Activated T-helper 17 cell treated with anti-CD3 and anti-CD28 coated beads, Interleukin-2, amount 50 U/mL, for 72 hours (primary cell): ENCODE results near the gene PHF5A. TPM values are rescaled to one million over a fixed set of nuclear protein-coding genes. Genes with fewer than 3 reads are reported as not detected.
"Not testable (repeated sequence)": the region's sequence is repeated elsewhere in the genome, so short reads cannot be mapped to it uniquely, and the experiment has no call there.

Experiments used
- ATAC-seq: fragments of 150-1000 bp; cut with Tn5 transposase; replicated peaks from 2 replicates; pipeline ENCODE4 v1.10.0; 2021; ENCODE audit warnings: mild to moderate bottlenecking, moderate library complexity
- H3K27ac Mint-ChIP-seq: one replicate; pipeline ENCODE4 v1.8.0; 2022; ENCODE audit warnings: mixed read lengths
- H3K27me3 Mint-ChIP-seq: one replicate; pipeline ENCODE4 v1.8.0; 2022; ENCODE audit warnings: mixed read lengths
- H3K36me3 Mint-ChIP-seq: one replicate; pipeline ENCODE4 v1.8.0; 2022; ENCODE audit warnings: low read depth, mild to moderate bottlenecking, mixed read lengths
- H3K4me1 Mint-ChIP-seq: one replicate; pipeline ENCODE4 v1.8.0; 2022; ENCODE audit warnings: mixed read lengths
- H3K4me3 Mint-ChIP-seq: one replicate; pipeline ENCODE4 v1.8.0; 2022; ENCODE audit warnings: mild to moderate bottlenecking, mixed read lengths
- H3K9me3 Mint-ChIP-seq: one replicate; pipeline ENCODE4 v1.8.0; 2022; ENCODE audit warnings: mixed read lengths
- total RNA-seq, 2 donors: library from RNA; stranded (reverse); gene quantifications; one replicate each; pipeline ENCODE4 v1.2.3, GENCODE V29; 2022

Gene PHF5A
- total RNA-seq, 2 donors from 2014 or later: 34.3 to 92.0 TPM

DNA sequence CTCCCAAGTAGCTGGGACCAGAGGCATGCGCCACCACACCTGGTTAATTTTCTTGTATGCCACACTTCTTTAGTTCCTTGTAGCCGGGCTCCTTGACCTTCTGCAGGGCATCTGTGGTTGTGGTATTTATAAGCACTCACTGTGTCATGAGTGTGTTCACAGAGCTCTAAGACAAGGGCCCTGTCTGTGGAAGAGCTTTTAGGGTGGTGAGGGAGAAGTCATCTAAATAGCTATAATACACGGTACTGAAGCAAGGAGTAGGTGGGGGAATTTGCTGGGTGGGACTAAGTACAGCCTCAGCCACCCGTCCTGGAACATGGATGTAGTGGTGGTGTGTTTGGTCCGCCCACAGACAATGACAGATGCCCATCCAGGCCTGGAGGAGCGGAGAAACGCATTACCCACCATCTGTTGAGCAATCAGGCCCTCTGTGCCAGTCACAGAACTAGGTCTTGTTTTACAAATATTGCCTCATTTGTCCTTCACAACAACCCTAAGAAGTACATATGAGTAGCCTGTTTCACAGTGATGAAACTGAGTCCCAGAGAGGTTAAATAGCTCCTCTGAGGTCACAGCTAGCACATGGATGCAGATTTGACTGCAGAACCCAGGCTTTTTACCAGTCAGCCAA lies 10.5 kb upstream of the PHF5A start:
- no peak overlapping the region for H3K4me3 Mint-ChIP-seq
- H3K27me3 Mint-ChIP-seq: no peaks in the 10 kb centered on the region
- peak; percentile 72 for ATAC-seq
- H3K27ac Mint-ChIP-seq: peak overlapping the region; percentile 41
- peaks cover 14% of the 10 kb centered on the region for H3K4me1 Mint-ChIP-seq
- H3K36me3 Mint-ChIP-seq: peaks cover 11% of the 10 kb centered on the region
- H3K9me3 Mint-ChIP-seq: no peaks in the 10 kb centered on the region

GRCh38 chr22:41478473-41478872 lies 10.0 kb upstream of the PHF5A start:
- Mint-ChIP-seq H3K27me3 (no peaks in the 10 kb centered on the region), H3K4me3 (no peak overlapping the region), H3K9me3 (no peaks in the 10 kb centered on the region), H3K36me3 (peaks cover 17% of the 10 kb centered on the region), H3K27ac (peak overlapping the region; percentile 41), H3K4me1 (peaks cover 20% of the 10 kb centered on the region)
- no peak for ATAC-seq

DNA sequence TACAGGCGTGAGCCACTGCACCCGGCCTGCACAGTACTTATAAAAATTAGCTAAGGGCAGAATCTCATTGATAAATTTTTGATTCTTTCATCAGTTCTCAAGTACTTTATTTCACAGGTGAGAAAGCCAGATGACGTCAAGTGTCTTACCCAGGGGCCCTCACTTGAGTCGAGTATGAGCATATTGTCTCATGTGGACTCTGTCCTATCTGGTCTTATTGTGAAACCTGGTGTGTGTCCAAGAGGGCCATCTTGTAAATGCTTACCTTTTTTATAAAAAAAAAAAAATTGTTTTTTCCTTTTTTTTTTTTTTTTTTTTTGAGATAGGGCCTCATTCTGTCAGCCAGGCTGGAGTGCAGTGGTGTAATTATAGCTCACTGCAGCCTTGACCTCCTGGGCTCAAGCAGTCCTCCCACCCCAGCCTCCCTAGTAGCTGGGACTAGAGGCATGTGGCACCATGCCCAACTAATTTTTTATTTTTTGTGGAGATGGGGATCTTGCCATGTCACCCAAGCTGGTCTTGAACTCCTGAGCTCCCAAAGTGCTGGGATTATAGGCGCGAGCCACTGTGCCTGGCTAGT lies 6.5 kb upstream of the PHF5A start:
- H3K4me3 Mint-ChIP-seq: no peak overlapping the region
- no peaks in the 10 kb centered on the region for H3K9me3 Mint-ChIP-seq
- H3K27ac Mint-ChIP-seq: no peak overlapping the region
- no peaks in the 10 kb centered on the region for H3K27me3 Mint-ChIP-seq
- H3K36me3 Mint-ChIP-seq: peaks cover 36% of the 10 kb centered on the region
- H3K4me1 Mint-ChIP-seq: peaks cover 19% of the 10 kb centered on the region
- no peak for ATAC-seq

DNA sequence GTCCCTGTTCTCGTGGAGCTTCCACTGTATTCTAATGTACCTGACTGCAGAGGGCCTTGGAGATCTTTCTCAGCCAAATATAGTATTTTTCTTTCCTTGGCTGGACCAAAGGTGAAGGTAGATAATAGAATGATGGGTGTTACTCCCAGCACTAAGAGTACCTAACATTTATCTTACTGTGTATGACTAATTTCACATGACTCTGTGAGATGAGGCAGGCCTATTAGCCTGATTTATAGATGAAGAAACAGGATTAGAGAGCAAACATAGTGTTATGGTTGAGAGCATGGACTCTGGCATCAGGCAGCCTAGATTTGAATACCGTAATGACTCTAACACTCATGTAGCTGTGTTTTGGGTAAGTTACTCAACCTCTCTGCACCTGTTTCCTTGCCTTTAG lies 3.1 kb upstream of the PHF5A start:
- peaks cover 28% of the 10 kb centered on the region for H3K4me1 Mint-ChIP-seq
- no peak overlapping the region for H3K27ac Mint-ChIP-seq
- H3K4me3 Mint-ChIP-seq: no peak overlapping the region
- H3K36me3 Mint-ChIP-seq: peaks cover 52% of the 10 kb centered on the region
- no peaks in the 10 kb centered on the region for H3K27me3 Mint-ChIP-seq
- no peak for ATAC-seq
- H3K9me3 Mint-ChIP-seq: no peaks in the 10 kb centered on the region

GRCh38 chr22:41470886-41471285 lies 2.4 kb upstream of the PHF5A start:
- Mint-ChIP-seq H3K27ac (peak overlapping the region; percentile 69), H3K36me3 (peaks cover 58% of the 10 kb centered on the region), H3K27me3 (no peaks in the 10 kb centered on the region), H3K4me3 (peak overlapping the region; percentile 87), H3K4me1 (peaks cover 28% of the 10 kb centered on the region), H3K9me3 (no peaks in the 10 kb centered on the region)
- ATAC-seq: no peak

DNA sequence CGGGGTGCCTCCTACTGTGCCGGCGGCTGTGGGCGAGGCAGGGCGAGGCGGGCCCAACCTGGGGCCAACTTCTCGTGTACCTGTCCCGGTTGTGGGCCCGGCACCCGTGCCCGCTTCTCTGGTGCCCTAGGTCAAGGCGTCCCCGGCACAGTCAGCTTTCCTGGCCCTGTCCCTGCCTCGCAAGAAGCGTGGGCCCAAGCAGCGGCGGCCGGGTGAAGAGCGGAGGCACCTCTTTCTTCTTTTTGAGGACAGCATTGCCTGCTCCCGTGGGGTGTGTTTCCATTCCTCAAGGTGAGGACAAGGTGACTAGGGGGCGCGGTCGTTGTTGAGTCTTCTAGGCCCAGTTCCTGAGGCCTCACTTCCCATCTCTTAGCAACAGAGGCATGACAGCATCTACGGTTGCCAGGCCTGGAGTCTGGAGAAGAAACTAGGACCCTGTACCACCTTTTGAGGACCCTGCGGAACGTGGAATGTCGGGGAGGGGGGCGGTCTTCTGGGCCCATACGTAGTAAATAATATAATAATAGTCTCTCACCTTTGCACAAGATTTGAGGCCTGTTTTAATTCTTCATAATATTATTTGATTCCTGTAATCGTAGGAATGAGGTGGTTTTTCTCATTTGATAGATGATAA lies 843 bp upstream of the PHF5A start:
- Mint-ChIP-seq H3K27ac (peak overlapping the region; percentile 97), H3K27me3 (no peaks in the 10 kb centered on the region), H3K4me3 (peak overlapping the region; percentile 87), H3K4me1 (peaks cover 28% of the 10 kb centered on the region), H3K36me3 (peaks cover 72% of the 10 kb centered on the region), H3K9me3 (no peaks in the 10 kb centered on the region)
- ATAC-seq: peak; percentile 18

DNA sequence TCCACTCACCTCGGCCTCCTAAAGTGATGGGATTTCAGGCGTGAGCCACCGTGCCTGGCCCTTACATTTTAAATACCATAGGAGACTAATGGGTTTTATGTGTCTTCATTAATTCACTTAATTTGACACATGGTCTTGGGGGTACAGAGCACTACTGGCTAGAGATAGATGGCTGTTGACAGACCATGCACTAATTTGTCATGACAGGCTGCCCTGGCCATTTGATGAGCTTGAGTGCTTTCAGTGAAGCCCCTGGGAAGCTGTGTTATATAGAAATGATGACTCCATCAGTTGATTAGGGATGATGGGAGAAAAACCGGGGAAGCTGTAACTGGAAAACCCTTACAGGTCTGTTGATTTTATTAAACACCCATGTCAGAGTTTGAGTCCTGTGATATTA lies 6.6 kb downstream of the PHF5A start:
- H3K36me3 Mint-ChIP-seq: peaks cover 89% of the 10 kb centered on the region
- no peaks in the 10 kb centered on the region for H3K27me3 Mint-ChIP-seq
- no peak overlapping the region for H3K4me3 Mint-ChIP-seq
- H3K4me1 Mint-ChIP-seq: peaks cover under 1% of the 10 kb centered on the region
- no peak overlapping the region for H3K27ac Mint-ChIP-seq
- no peak for ATAC-seq
- H3K9me3 Mint-ChIP-seq: no peaks in the 10 kb centered on the region

GRCh38 chr22:41460071-41460470 lies 8.4 kb downstream of the PHF5A start:
- H3K9me3 Mint-ChIP-seq, H3K4me3 Mint-ChIP-seq, H3K27me3 Mint-ChIP-seq, ATAC-seq, H3K4me1 Mint-ChIP-seq, H3K27ac Mint-ChIP-seq: not testable (repeated sequence)
- peaks cover 73% of the 10 kb centered on the region for H3K36me3 Mint-ChIP-seq

DNA sequence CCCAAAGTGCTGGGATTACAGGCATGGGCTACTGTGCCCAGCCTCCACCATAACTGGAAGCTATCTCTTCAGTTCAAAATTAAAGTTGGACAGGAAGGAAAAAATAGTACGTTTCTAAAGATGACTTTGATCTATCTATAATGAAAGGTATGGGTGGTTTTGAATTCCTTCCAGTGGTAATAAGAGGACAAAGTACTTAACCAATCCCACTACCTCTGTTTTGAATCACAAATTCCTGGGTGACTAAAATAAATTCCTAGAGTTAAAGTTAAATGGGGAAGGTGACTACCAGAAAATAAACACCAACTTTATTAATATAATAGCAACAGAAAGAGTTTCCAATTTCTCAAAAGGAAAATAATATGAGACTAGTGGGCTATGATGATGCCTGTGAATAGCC lies 9.1 kb downstream of the PHF5A start:
- Mint-ChIP-seq H3K4me3 (no peak overlapping the region), H3K27me3 (no peaks in the 10 kb centered on the region), H3K36me3 (peaks cover 66% of the 10 kb centered on the region), H3K27ac (no peak overlapping the region), H3K9me3 (no peaks in the 10 kb centered on the region), H3K4me1 (no peaks in the 10 kb centered on the region)
- no peak for ATAC-seq

DNA sequence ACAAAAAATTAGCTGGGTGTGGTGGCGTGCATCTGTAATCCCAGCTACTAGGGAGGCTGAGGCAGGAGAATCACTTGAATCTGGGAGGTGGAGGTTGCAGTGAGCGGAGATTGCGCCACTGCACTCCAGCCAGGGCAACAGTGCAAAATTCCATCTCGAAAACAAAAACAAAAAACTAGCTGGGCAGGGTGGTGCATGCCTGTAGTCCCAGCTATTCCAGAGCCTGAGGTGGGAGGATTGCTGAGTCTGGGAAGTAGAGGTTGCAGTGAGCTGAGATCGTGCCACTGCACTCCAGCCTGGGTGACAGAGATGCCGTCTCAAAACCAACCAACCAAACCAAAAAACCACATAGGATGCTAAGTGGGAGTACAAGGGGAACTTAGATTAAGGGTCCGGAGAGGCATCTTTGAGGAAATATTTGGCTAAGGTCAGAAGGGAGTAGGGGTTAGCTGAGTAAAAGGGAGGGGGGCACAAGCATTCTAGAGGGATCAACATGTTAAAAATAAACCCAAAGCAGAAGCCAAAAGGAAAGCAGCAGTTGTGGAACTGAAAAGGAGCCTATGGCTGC lies 10.2 kb downstream of the PHF5A start:
- Mint-ChIP-seq H3K36me3 (peaks cover 56% of the 10 kb centered on the region), H3K27ac (no peak overlapping the region), H3K9me3 (no peaks in the 10 kb centered on the region), H3K4me3 (no peak overlapping the region), H3K27me3 (no peaks in the 10 kb centered on the region), H3K4me1 (no peaks in the 10 kb centered on the region)
- ATAC-seq: no peak

- Mint-ChIP-seq H3K27me3 (no peaks in the 10 kb centered on the region), H3K4me1 (peaks cover 11% of the 10 kb centered on the region)
Observed at GRCh38 chr22:41448189-41448808, 20.2 kb downstream of the PHF5A start.

DNA sequence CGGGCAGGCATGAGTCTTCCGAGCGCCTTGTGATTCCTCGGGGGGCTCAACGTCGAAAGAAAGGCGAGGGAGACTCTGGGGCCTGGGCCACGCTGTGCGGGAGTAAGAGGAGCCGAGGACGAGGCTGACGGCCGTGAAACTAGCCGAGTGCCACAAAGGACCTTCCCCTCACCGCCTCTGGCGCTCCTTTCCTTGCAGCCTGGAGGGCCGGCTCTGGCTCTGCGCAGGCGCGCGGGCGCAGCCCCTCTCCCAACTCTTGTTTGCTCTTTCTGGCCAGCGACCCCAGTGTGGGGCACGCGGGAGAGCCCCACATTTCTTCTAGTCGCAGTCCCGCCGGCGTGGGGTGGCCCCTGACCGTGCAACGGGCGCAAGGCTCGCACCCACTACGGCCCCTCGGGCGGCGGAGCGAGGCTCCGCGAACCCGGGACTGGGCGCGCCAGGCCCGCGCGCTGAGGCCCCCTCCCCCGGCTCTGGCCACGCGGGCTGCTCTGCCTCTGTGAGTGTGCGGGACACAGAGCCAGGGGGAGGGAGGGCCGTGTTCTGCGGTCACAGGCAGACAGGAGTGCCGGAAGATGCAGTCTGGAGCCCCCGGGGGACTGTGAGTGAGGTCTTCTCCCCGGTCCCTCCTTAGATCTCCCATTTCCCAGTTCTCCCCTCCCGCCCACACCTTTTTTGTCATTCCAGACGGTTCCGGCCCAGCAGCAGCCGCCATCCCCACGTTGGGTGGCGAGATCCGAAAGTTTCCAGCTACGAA lies 20.9 kb downstream of the PHF5A start:
- Mint-ChIP-seq H3K4me3 (peak overlapping the region; percentile 85), H3K4me1 (peaks cover 11% of the 10 kb centered on the region), H3K27ac (peak overlapping the region; percentile 86), H3K27me3 (no peaks in the 10 kb centered on the region), H3K36me3 (peaks cover 54% of the 10 kb centered on the region), H3K9me3 (no peaks in the 10 kb centered on the region)
- ATAC-seq: peak; percentile 10

More at GRCh38 chr22:41448189-41448808, 20.2 kb downstream of the PHF5A start:
- Mint-ChIP-seq H3K9me3 (no peaks in the 10 kb centered on the region), H3K36me3 (peaks cover 52% of the 10 kb centered on the region), H3K27ac (peak overlapping the region; percentile 86), H3K4me3 (peak overlapping the region; percentile 85)
- peak; percentile 71 for ATAC-seq

- peak within 1 kb of the TSS; percentile 85 for H3K4me3 Mint-ChIP-seq
- peak within 1 kb of the TSS; percentile 86 for H3K27ac Mint-ChIP-seq
- no peaks in the 10 kb centered on the region for H3K9me3 Mint-ChIP-seq
- peaks cover 62% of the 10 kb centered on the region for H3K36me3 Mint-ChIP-seq
- peaks cover 11% of the 10 kb centered on the region for H3K4me1 Mint-ChIP-seq
- no peaks in the 10 kb centered on the region for H3K27me3 Mint-ChIP-seq
- peak; percentile 63 for ATAC-seq
Observed at GRCh38 chr22:41446639-41447434, 21.7 kb downstream of the PHF5A start, which contains the start of gene TOB2. TOB2 (minus strand) TSS chr22:41446801; CDS start chr22:41437345, 9,456 bp downstream.
